GM19035 (cell line): ENCODE results near the gene ZNF576.
"Not testable (repeated sequence)": the region's sequence is repeated elsewhere in the genome, so short reads cannot be mapped to it uniquely, and the experiment has no call there.

Experiments used
- ATAC-seq: cut with Tn5 transposase; IDR thresholded peaks from one replicate; pipeline ENCODE4 v1.9.1; 2021; ENCODE audit not compliant: unreplicated experiment

ZNF576 gene

DNA sequence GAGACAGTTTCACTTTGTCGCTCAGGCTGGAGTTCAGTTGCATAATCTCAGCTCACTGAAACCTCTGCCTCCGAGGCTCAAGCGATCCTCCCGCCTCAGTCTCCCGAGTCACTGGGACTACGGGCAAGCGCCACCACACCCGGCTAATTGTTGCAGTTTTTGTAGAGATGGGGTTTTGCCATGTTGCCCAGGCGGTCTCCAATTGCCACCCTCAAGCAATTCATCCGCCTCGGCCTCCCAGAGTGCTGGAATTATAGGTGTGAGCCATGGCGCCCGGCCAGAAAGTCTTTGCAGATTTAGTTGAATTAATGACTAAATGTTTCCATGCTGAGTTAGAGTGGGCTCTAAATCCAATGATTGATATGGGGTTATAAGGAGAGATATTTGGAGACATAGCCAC lies 47.8 kb downstream of the ZNF576 start:
- no peak for ATAC-seq

- no peak for ATAC-seq
These were observed 52.2 kb downstream of the ZNF576 start for GRCh38 chr19:43648633-43649032.

- no peak for ATAC-seq
These were observed 53.1 kb downstream of the ZNF576 start for GRCh38 chr19:43649514-43649913.

- ATAC-seq, result not testable (repeated sequence)
These were observed 53.9 kb downstream of the ZNF576 start for GRCh38 chr19:43650276-43650675.
